Activated naive CD8-positive, alpha-beta T cell treated with anti-CD3 and anti-CD28 coated beads, Interleukin-2, amount 50 U/mL, for 24 hours (primary cell): ENCODE results near the gene SPTSSB.
A peak's percentile ranks its signal among the peaks of the same experiment; 100 is the strongest.

Source experiments
- ATAC-seq: fragments of 150-1000 bp; cut with Tn5 transposase; one replicate; pipeline ENCODE4 v1.10.0; 2021
- DNase-seq: peaks from one replicate; pipeline ENCODE4 v3.0.0; 2021
- H3K27ac Mint-ChIP-seq: one replicate; pipeline ENCODE4 v1.8.0; 2021; ENCODE audit warnings: mild to moderate bottlenecking, mixed read lengths
- H3K27me3 Mint-ChIP-seq: one replicate; pipeline ENCODE4 v1.8.0; 2021; ENCODE audit warnings: mixed read lengths
- H3K36me3 Mint-ChIP-seq: one replicate; pipeline ENCODE4 v1.8.0; 2021; ENCODE audit warnings: low read depth, mixed read lengths
- H3K4me1 Mint-ChIP-seq: one replicate; pipeline ENCODE4 v1.8.0; 2021; ENCODE audit warnings: mixed read lengths
- H3K4me3 Mint-ChIP-seq: one replicate; pipeline ENCODE4 v1.8.0; 2021; ENCODE audit warnings: mild to moderate bottlenecking, moderate library complexity, mixed read lengths
- H3K9me3 Mint-ChIP-seq: one replicate; pipeline ENCODE4 v1.8.0; 2021; ENCODE audit warnings: mixed read lengths

Gene SPTSSB

DNA sequence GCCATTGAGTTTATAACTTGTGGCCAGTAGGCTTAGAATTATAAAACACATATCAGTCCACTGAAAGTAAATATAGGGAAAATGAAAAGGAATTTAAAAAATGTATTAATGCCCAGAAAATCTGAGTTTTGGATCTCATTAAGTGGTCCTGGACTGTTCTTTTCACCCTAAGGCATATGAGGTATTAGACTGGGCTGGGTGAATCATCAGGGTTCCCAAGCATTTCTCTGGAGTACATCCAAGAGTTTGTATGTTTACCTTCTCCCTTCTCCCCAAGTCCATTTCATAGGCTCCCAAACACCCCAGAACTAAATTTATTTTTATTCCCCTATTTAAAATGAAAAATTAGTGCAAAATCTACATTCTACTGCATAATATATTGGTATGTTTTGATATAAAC, 31.9 kb upstream of the SPTSSB start:
- H3K36me3 Mint-ChIP-seq, result no peaks in the 10 kb centered on the region
- no peak for ATAC-seq
- no peaks in the 10 kb centered on the region for H3K27me3 Mint-ChIP-seq
- peaks cover 15% of the 10 kb centered on the region for H3K4me1 Mint-ChIP-seq
- no peak for DNase-seq
- H3K27ac Mint-ChIP-seq, result no peak overlapping the region
- no peak overlapping the region for H3K4me3 Mint-ChIP-seq
- H3K9me3 Mint-ChIP-seq, result no peaks in the 10 kb centered on the region

DNA sequence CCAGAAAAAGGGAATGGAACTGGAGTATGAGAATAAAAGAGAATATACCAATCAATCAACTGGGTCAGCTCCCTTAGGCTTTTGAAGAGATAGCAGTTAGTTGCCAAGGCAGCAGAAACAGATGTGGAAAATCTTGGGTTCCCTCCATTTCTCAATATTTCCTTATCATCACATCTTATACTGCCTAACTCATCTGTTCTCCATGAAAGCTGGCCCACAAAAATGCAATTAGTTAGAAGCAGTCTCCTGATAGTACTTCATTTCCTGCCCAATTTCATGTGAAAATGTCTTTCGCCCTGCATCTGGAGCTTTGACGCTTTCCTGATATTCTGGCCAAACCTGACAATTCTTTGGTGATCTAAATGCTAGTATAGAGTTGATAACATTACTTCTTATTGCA, 30.1 kb upstream of the SPTSSB start:
- no peak for DNase-seq
- Mint-ChIP-seq H3K27ac (no peak overlapping the region), H3K9me3 (no peaks in the 10 kb centered on the region), H3K4me3 (no peak overlapping the region), H3K36me3 (no peaks in the 10 kb centered on the region), H3K4me1 (peaks cover 12% of the 10 kb centered on the region), H3K27me3 (peaks cover 9% of the 10 kb centered on the region)
- ATAC-seq, result no peak

DNA sequence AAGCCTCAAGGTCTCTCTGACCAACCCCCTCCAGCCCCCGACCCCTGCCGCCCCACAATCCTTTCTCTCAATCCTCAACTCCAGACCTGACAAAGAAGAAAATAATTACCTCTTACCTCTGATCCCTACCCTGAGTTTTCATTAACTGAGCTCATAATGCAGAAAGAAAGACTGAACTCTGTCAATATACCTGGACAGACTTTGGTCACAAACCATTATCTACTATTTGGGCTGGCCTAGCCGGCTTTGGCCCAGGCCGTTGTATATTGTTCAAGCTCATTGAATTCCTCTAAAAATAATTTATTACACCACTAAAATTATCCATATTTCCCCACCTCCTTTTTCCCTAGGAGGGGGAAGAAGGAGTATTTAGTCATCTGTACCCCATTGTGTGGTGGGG, 29.3 kb upstream of the SPTSSB start:
- no peaks in the 10 kb centered on the region for H3K36me3 Mint-ChIP-seq
- H3K27me3 Mint-ChIP-seq, result peaks cover 11% of the 10 kb centered on the region
- no peak overlapping the region for H3K27ac Mint-ChIP-seq

DNA sequence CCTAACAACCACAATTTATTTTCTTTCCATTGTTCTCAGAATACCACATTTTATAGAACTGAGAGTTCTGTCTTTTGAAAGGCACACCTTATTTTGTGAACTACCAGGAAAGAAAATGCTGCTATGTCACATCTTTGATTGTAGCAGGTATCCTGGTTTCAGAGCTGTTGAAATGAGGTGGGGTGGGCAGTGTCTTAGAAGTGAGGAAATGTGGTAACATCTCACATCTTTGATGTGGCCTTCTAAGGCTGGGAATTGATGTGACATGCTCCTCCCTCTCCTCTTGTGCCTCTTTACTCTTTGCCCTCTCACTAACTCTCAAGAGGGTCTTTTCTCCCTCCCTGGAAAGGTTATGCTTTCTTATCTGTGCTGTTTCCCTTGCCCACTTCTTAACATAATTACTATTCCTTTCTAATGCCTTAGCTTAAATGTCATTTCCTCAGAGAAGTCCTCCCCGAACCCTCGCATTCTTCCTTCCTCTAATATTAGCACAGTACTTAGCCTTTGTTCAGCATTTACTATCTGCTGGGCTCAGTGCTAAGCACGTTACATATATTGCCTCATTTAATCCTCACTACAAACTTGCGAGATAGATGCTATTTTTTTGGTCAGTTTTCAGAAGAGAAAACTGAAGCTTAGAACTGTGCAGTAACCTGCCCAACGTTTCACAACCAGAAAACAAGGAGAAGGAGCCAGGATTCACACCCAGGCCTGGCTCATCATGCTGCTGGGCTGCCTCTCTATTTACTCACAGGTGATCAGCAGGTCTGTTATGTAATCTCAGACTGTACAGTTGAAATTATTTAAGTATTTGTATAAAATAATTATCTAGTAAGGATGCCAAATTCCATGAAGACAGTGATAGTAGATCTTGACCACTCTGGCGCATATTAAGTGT, 24.0 kb upstream of the SPTSSB start:
- DNase-seq (peak; percentile 5), ATAC-seq (peak; percentile 84)
- no peak overlapping the region for H3K4me3 Mint-ChIP-seq
- peaks cover 34% of the 10 kb centered on the region for H3K4me1 Mint-ChIP-seq
- peaks cover 17% of the 10 kb centered on the region for H3K27me3 Mint-ChIP-seq
- H3K27ac Mint-ChIP-seq, result no peak overlapping the region
- no peaks in the 10 kb centered on the region for H3K9me3 Mint-ChIP-seq
- no peaks in the 10 kb centered on the region for H3K36me3 Mint-ChIP-seq

More for the DNA sequence above, 29.3 kb upstream of the SPTSSB start:
- no peaks in the 10 kb centered on the region for H3K9me3 Mint-ChIP-seq
- ATAC-seq (no peak), DNase-seq (no peak)
- H3K4me3 Mint-ChIP-seq, result no peak overlapping the region
- H3K4me1 Mint-ChIP-seq, result peaks cover 10% of the 10 kb centered on the region

DNA sequence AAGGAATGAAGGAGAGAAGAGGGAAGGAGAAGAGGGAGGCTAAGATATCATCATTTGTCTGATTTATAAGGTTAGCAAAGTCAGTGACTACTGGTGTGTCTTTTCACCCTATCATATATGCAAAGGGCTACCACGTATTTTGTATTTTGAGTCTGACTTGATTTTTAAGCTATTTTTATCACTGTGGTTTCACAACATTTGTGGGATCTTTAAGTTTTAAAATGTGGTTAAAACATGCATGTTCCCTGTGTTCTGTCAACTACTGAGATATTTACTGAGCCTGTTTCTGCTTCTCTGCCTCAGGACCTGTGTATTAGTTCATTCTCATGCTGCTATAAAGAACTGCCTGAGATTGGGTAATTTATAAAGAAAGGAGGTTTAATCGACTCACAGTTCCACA, 22.5 kb upstream of the SPTSSB start:
- H3K9me3 Mint-ChIP-seq, result no peaks in the 10 kb centered on the region
- ATAC-seq (no peak), DNase-seq (no peak)
- peaks cover 34% of the 10 kb centered on the region for H3K4me1 Mint-ChIP-seq
- no peaks in the 10 kb centered on the region for H3K36me3 Mint-ChIP-seq
- no peak overlapping the region for H3K4me3 Mint-ChIP-seq
- H3K27ac Mint-ChIP-seq, result no peak overlapping the region
- H3K27me3 Mint-ChIP-seq, result peaks cover 26% of the 10 kb centered on the region

DNA sequence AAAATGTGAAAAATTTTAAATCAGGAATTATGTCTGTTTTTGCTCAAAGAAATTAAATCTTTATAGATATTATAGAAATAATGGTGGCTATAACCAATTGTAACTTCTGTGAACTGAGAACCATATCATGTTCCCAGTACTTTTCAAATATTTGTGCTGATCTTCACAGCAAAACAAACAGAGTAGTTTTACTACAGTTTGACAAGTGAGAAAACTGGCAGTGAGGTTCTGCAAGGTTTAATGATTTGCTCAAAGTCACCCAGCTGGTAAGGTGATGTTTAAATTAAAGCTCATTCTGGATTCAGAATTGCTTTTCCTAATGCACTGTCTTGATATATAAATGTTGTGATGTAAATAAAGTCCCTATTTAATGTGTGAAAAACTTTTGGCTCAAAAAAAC, 22.0 kb upstream of the SPTSSB start:
- DNase-seq (no peak), ATAC-seq (no peak)
- no peak overlapping the region for H3K27ac Mint-ChIP-seq
- H3K36me3 Mint-ChIP-seq, result no peaks in the 10 kb centered on the region
- H3K4me1 Mint-ChIP-seq, result peaks cover 34% of the 10 kb centered on the region
- H3K4me3 Mint-ChIP-seq, result no peak overlapping the region
- no peaks in the 10 kb centered on the region for H3K9me3 Mint-ChIP-seq
- H3K27me3 Mint-ChIP-seq, result peaks cover 26% of the 10 kb centered on the region

DNA sequence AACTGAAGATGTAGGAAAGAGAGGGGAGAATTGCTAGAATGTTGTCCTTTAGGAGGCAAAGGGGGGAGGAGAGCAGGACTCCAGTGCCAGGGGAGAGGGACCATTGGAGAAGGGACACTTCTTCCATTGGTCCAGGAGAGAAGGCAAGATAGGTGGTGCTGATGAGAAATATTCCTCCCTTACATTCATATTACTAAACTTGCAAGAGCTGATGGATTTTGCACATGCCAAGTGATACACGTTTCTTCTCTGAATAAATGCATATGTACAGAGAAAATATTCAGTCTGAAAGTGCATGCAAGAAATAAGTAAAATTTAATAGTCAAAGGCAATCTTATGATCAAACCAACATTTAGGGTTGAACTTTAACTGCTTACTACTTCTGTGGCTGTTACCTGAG, 21.5 kb upstream of the SPTSSB start:
- Mint-ChIP-seq H3K4me3 (no peak overlapping the region), H3K36me3 (no peaks in the 10 kb centered on the region), H3K27me3 (peaks cover 23% of the 10 kb centered on the region), H3K4me1 (peaks cover 32% of the 10 kb centered on the region), H3K27ac (no peak overlapping the region), H3K9me3 (no peaks in the 10 kb centered on the region)
- no peak for ATAC-seq
- DNase-seq, result no peak

DNA sequence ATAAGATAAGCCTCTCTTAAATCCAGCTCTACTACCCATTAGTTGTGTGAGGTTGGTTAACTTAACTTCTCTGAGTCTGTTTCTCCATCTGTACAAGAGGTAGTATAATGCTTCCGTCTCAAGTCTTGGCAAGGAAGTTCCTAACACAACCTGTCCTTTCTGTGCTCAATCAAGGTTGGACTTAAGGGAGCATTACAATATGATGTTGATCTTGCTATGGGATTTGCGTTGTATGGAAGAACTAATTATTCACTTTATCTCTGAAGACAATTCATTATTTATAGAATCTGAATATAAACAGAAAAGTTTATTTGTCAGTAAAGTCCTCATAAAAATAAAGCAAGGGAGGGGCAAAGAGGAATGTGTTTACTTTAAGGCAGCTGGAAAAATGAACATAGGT, 18.9 kb upstream of the SPTSSB start:
- peaks cover 18% of the 10 kb centered on the region for H3K27me3 Mint-ChIP-seq
- DNase-seq, result no peak
- H3K27ac Mint-ChIP-seq, result no peak overlapping the region
- H3K36me3 Mint-ChIP-seq, result no peaks in the 10 kb centered on the region
- no peak for ATAC-seq
- no peaks in the 10 kb centered on the region for H3K9me3 Mint-ChIP-seq
- no peak overlapping the region for H3K4me3 Mint-ChIP-seq
- H3K4me1 Mint-ChIP-seq, result peaks cover 21% of the 10 kb centered on the region

DNA sequence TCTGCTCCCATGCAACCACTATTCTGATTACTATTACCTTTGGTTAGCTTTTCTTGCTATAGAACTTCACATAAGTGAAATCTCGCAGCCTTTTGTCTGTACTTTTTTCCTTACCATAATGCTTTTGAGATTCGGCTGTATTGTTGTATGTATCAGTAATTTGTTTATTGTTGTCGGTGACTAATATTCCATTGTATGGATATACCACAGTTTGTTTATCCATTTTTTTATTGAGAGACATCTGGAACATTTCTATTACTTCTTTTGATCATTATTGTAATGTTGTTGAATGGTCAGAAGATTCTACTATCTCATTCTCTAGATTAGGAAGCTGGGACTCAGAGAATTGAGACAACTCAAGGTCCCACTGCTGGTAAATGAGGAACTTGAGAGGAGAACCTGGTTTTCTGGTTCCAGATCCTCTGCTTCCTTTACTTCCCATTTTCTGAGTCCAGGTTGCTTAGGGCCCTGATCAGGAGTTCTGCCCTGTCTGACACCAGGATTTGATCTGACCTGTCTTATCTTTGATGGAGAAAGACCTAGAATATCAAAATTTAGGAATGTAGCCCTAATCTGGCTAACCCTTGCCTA, 18.2 kb upstream of the SPTSSB start:
- ATAC-seq (no peak), DNase-seq (no peak)
- Mint-ChIP-seq H3K27ac (no peak overlapping the region), H3K4me1 (peaks cover 14% of the 10 kb centered on the region), H3K36me3 (no peaks in the 10 kb centered on the region), H3K27me3 (peaks cover 18% of the 10 kb centered on the region), H3K4me3 (no peak overlapping the region), H3K9me3 (no peaks in the 10 kb centered on the region)

DNA sequence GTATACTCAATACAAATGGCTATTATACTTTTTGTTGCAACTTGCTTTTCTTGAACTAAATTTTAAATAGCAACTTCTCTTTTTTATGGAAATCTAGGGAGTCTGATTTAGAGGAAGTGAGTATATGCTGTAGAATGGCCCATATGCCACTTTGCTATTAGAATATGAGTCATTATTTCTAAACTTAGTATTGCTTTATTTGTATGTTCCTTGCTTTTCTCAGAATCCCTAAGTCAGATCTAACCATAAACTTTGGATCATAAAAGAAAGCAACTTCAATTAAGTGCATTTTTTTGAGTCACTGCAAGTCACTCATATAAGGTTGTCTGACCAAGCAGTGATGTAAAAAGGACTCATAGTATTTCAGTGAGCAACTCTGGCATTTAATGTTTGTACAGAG, 17.5 kb upstream of the SPTSSB start:
- Mint-ChIP-seq H3K27me3 (peaks cover 18% of the 10 kb centered on the region), H3K4me3 (no peak overlapping the region), H3K9me3 (no peaks in the 10 kb centered on the region), H3K36me3 (no peaks in the 10 kb centered on the region), H3K4me1 (peaks cover 8% of the 10 kb centered on the region), H3K27ac (no peak overlapping the region)
- no peak for ATAC-seq
- no peak for DNase-seq

DNA sequence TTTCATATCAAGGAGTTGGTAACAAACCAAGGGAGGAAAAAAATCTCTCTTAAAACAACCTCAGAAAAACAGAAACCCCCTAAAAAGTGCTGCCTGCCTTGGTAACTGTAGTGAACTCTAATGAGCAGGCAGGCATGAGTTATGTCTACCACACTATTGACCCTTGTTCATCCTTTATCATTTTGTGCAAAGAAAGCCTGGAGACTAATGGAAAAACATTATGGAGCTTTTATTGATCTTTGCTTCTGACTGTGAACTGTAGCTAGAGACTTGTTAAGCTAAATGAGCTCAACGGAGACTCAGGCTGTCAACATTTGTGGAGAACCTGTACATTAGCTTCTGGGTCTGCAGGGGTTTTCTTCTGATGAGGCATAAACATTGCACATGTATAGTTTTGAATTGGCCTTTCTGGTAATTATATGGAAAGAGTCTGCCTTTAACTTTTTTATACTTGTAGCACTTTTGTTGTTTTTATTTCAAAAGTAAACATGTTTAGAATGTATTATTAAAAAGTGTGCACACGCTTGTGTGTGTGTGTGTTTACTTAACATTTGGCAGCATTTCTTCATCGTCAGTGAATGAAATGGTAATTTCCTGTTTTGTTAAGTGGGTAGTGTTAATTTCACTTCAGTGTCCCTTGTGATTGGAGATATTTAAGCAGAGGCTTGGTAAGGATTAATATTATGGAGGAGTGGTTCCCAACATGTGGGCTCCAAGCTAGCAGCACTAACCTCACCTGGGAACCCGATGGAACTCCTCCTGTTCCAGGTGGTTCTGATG, 15.9 kb upstream of the SPTSSB start:
- DNase-seq, result no peak
- Mint-ChIP-seq H3K27ac (no peak overlapping the region), H3K4me3 (no peak overlapping the region), H3K9me3 (no peaks in the 10 kb centered on the region), H3K4me1 (peaks cover 2% of the 10 kb centered on the region), H3K36me3 (no peaks in the 10 kb centered on the region), H3K27me3 (peaks cover 15% of the 10 kb centered on the region)
- ATAC-seq, result no peak

DNA sequence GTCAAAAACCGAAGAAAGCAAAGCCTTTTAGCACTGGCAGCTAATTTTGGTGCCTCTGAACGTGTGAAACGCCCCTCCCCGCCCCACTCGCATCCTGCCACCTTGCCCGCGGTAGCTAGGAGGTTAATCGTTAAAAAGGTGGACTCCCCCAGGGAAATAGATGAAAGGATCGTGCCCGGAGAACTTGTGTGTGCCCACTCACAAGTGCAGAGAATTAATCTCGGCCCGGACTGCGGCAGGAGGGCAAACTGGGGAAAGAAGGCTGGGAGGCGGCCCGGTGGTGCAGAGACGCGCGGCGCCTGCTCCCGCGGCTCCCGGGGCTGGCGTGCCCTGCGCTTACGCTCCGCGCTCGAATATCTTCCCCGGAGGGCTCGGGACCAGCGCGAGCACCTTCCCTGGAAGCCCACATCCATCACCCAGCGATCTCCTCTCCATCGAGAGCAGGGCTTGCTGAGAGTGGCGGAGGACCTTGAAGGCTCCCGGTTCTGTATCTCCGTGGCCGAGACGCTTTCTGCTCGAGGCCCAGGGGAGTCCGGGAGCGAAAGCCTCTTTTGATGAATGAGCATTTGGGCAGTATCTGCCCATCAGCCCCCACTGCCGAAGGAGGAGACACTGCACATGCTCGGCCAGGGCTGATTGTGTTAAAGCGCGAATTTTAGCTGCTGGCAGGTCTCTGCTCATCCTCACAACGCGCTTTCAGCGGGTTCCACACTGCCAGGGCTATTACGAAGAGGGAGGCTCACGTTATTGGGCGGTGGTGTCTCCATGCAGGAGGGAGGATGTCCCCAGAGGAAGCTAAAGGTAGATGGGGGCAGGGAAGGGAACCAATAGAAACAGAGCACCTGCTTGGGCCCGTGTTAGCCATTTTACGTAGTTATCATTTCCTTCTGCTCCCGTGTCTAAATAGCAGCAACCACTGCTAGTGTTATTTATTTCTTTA, 1.3 kb upstream of the SPTSSB start:
- ATAC-seq (peak; percentile 33), DNase-seq (peak; percentile 25)
- H3K27ac Mint-ChIP-seq, result no peak overlapping the region
- peaks cover 61% of the 10 kb centered on the region for H3K27me3 Mint-ChIP-seq
- no peaks in the 10 kb centered on the region for H3K9me3 Mint-ChIP-seq
- no peaks in the 10 kb centered on the region for H3K36me3 Mint-ChIP-seq
- peaks cover 12% of the 10 kb centered on the region for H3K4me1 Mint-ChIP-seq
- H3K4me3 Mint-ChIP-seq, result peak overlapping the region; percentile 81

DNA sequence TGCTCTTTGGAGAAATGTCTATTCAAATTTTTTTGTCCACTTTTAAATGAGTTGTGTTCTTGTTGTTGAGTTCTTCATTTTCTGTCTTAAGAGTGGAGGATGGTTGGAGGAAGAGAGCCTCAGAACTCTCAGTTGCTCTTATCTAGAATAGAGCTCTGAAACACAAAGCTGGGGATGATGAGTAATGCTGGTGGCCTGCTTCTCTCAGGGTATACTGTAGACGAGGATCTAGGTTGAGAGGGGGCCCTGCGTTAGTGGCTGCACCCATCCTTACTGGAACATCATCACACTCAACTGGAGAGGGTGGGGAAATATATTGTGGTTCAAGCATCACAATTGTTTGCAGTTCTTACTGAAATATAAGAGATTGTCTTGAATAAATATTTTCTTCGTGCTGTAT, 1.8 kb downstream of the SPTSSB start:
- peaks cover 12% of the 10 kb centered on the region for H3K4me1 Mint-ChIP-seq
- H3K9me3 Mint-ChIP-seq, result no peaks in the 10 kb centered on the region
- no peak overlapping the region for H3K4me3 Mint-ChIP-seq
- no peaks in the 10 kb centered on the region for H3K36me3 Mint-ChIP-seq
- H3K27ac Mint-ChIP-seq, result no peak overlapping the region
- ATAC-seq (no peak), DNase-seq (no peak)
- peaks cover 55% of the 10 kb centered on the region for H3K27me3 Mint-ChIP-seq

DNA sequence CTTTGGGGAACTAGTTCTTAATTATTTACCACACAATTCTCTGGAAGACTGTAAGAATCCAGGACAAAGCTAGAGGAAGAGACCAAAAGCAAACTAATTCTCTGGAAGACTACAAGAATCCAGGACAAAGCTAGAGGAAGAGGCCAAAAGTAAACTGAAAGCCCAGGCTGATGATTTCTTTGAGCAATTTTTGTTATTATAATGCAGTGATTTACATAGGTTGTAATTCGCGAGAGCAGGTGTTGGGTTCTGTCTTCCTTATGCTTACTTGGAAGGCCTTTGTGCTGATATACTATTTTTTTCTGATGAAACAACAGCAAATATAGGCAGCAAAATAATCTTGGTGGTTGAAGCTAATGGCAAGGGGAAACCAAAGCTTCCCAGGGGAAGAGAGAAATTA, 5.2 kb downstream of the SPTSSB start:
- DNase-seq (no peak), ATAC-seq (no peak)
- no peaks in the 10 kb centered on the region for H3K4me1 Mint-ChIP-seq
- H3K9me3 Mint-ChIP-seq, result no peaks in the 10 kb centered on the region
- H3K36me3 Mint-ChIP-seq, result no peaks in the 10 kb centered on the region
- no peak overlapping the region for H3K27ac Mint-ChIP-seq
- H3K27me3 Mint-ChIP-seq, result peaks cover 24% of the 10 kb centered on the region
- H3K4me3 Mint-ChIP-seq, result no peak overlapping the region
